HG03565 (cell line): Measurements from ENCODE around the gene SYT9.
A peak's percentile ranks its signal among the peaks of the same experiment; 100 is the strongest.

Experiments
- ATAC-seq: cut with Tn5 transposase; IDR thresholded peaks from one replicate; pipeline ENCODE4 v1.9.1; 2021; ENCODE audit warnings: mild to moderate bottlenecking, moderate library complexity; ENCODE audit not compliant: unreplicated experiment

SYT9 gene

GRCh38 chr11:7457211-7457610 is 205.5 kb downstream of the SYT9 start:
- ATAC-seq = no peak

- ATAC-seq = no peak
Measured at GRCh38 chr11:7462706-7463105, 211.0 kb downstream of the SYT9 start.

- ATAC-seq = peak; percentile 55
Measured at GRCh38 chr11:7467652-7468051, 215.9 kb downstream of the SYT9 start.

GRCh38 chr11:7469351-7469865 is 217.7 kb downstream of the SYT9 start:
- ATAC-seq = no peak

GRCh38 chr11:7471071-7471470 is 219.4 kb downstream of the SYT9 start:
- no peak for ATAC-seq

GRCh38 chr11:7473717-7474116 is 222.0 kb downstream of the SYT9 start:
- peak; percentile 81 for ATAC-seq

- no peak for ATAC-seq
Measured at GRCh38 chr11:7480113-7480512, 228.4 kb downstream of the SYT9 start.

GRCh38 chr11:7484131-7484530 is 232.4 kb downstream of the SYT9 start:
- no peak for ATAC-seq

- no peak for ATAC-seq
Measured at GRCh38 chr11:7484645-7485044, 232.9 kb downstream of the SYT9 start.

- no peak for ATAC-seq
Measured at GRCh38 chr11:7485186-7486097, 233.7 kb downstream of the SYT9 start, which contains the start of gene OLFML1. Gene OLFML1, plus strand, starts transcription at chr11:7485506. Its CDS starts 370 bp downstream, at chr11:7485876.

GRCh38 chr11:7486098-7486780 is 234.5 kb downstream of the SYT9 start:
- ATAC-seq = no peak

GRCh38 chr11:7486781-7487140 is 235.1 kb downstream of the SYT9 start:
- ATAC-seq = no peak

GRCh38 chr11:7487360-7487759 is 235.7 kb downstream of the SYT9 start:
- ATAC-seq = no peak

GRCh38 chr11:7488681-7489080 is 237.0 kb downstream of the SYT9 start:
- ATAC-seq = no peak

- no peak for ATAC-seq
Measured at GRCh38 chr11:7489376-7489775, 237.7 kb downstream of the SYT9 start.

- ATAC-seq = no peak
Measured at GRCh38 chr11:7490054-7490453, 238.3 kb downstream of the SYT9 start.

- no peak for ATAC-seq
Measured at GRCh38 chr11:7490535-7490934, 238.8 kb downstream of the SYT9 start.

GRCh38 chr11:7492253-7492652 is 240.5 kb downstream of the SYT9 start:
- no peak for ATAC-seq

GRCh38 chr11:7493670-7494069 is 242.0 kb downstream of the SYT9 start:
- ATAC-seq = no peak

- ATAC-seq = no peak
Measured at GRCh38 chr11:7494086-7494745, 242.5 kb downstream of the SYT9 start.

GRCh38 chr11:7495882-7496551 is 244.3 kb downstream of the SYT9 start:
- ATAC-seq = peak; percentile 87
